ENCODE results near the gene TSPAN32. TPM values are rescaled to one million over a fixed set of nuclear protein-coding genes. Genes with fewer than 3 reads are reported as not detected.
A peak's percentile ranks its signal among the peaks of the same experiment; 100 is the strongest.

Gene TSPAN32
- polyA plus RNA-seq, 2 of the 4 experiments (the other 2 are of a cell fraction): not detected

- TF ChIP-seq SREBF2 (IDR thresholded peaks at IDR 0.05) (no peak), PHF8 (IDR thresholded peaks at IDR 0.05; ENCODE audit: borderline replicate concordance, low read depth) (no peak)
Measured at GRCh38 chr11:2289859-2290258, 12.0 kb upstream of the TSPAN32 start (continued).

GRCh38 chr11:2290351-2290841 lies 11.4 kb upstream of the TSPAN32 start:
- Histone ChIP-seq H3K4me1 (no peaks in the 10 kb centered on the region), H3K27ac (no peak overlapping the region), H3K4me3 (no peak overlapping the region), H3K4me2 (no peak overlapping the region; the same call in 2 of the 3 replicates), H3K9me3 (no peaks in the 10 kb centered on the region)
- TF ChIP-seq RNF2 (IDR thresholded peaks at IDR 0.05; ENCODE audit: borderline replicate concordance, low read depth) (no peak), GATA3 (IDR thresholded peaks at IDR 0.05; ENCODE audit: borderline replicate concordance) (no peak), ZNF302 (CRISPR knock-in tag; IDR thresholded peaks at IDR 0.05) (no peak), ELK1 (IDR thresholded peaks at IDR 0.05; ENCODE audit: low read depth, low read length) (no peak), HOXB13 (CRISPR knock-in tag; IDR thresholded peaks at IDR 0.05; ENCODE audit: low read depth) (no peak), PBX3 (IDR thresholded peaks at IDR 0.05) (no peak), HOXA7 (CRISPR knock-in tag; IDR thresholded peaks at IDR 0.05) (no peak), EP300 (IDR thresholded peaks at IDR 0.05) (no peak), JUN (IDR thresholded peaks at IDR 0.05) (no peak), CHD4 (IDR thresholded peaks at IDR 0.05; ENCODE audit: borderline replicate concordance) (no peak), CHD2 (IDR thresholded peaks at IDR 0.05; ENCODE audit: low read length, partially characterized antibody) (no peak), HDAC2 (IDR thresholded peaks at IDR 0.05) (no peak), MAFK (IDR thresholded peaks at IDR 0.05; ENCODE audit: partially characterized antibody) (no peak), ZC3H11A (IDR thresholded peaks at IDR 0.05) (no peak), REST (IDR thresholded peaks at IDR 0.05) (no peak), HEYL (CRISPR knock-in tag; IDR thresholded peaks at IDR 0.05) (no peak), BCL3 (IDR thresholded peaks at IDR 0.05) (no peak), ZFP36 (IDR thresholded peaks at IDR 0.05; ENCODE audit: borderline replicate concordance, partially characterized antibody) (no peak), TP53 (CRISPR knock-in tag; IDR thresholded peaks at IDR 0.05) (no peak)
- peak; percentile 68 to 73; a peak in 5 of 6 replicates for ATAC-seq
- CTCF ChIA-PET: interaction anchor here (0.7 to 3.5 kb wide), 6 partner anchors 9 to 130 kb away, joined by 3 to 15 read pairs (median 6); no protein-coding TSS in a partner anchor
- WGBS (ENCODE audit: missing lambda C conversion rate): 11% methylated on average over 10 of the region's 10 CpGs
- POLR2A ChIA-PET: no interaction called here
- FAIRE-seq: no peak
- peak in 1 of 2 experiments; percentile 27 for DNase-seq (ENCODE audit: low read depth in 1 of 2, low spot score in 1 of 2)

All from A549 (cell line).